Endothelial cell of umbilical vein (primary cell): ENCODE measurements around the gene APBB2. TPM values are rescaled to one million over a fixed set of nuclear protein-coding genes. Genes with fewer than 3 reads are reported as not detected.

Source experiments
- BruUV-seq: library from RNA; stranded (reverse); fragments of 400-500 nt; replicated peaks from 2 replicates; lab custom pipeline; 2021; lab: Mats Ljungman, UMichigan
- CTCF ChIA-PET: fragments of 300-600, 350-600 bp; sonication (Branson Sonifier 250); formaldehyde crosslinking; loops from one replicate; lab custom pipeline; 2021; ENCODE audit warnings: antibody characterized with exemption, inconsistent platforms; lab: Charles Lee
- POLR2A ChIA-PET: fragments of 300-600, 350-600 bp; sonication (Branson Sonifier 250); formaldehyde crosslinking; loops from one replicate; lab custom pipeline; 2021; ENCODE audit warnings: antibody characterized with exemption, inconsistent platforms; lab: Charles Lee
- DNase-seq: peaks from one replicate; pipeline ENCODE4 v3.0.0-alpha.2; 2011; ENCODE audit warnings: low read depth, low spot score
- FAIRE-seq: peaks from 2 replicates; lab custom pipeline; 2011; peaks lifted over from hg19 to GRCh38; lab: Jason Lieb, UNC
- H2AFZ ChIP-seq: 2 replicates; pipeline ENCODE4 v1.6.0; 2012; ENCODE audit warnings: low read depth, low read length, control low read depth, inconsistent platforms
- H3K27ac ChIP-seq: 2 replicates; pipeline ENCODE4 v1.5.1; 2011; ENCODE audit warnings: low read depth, mild to moderate bottlenecking, control low read depth, low read length, moderate library complexity; ENCODE audit not compliant: insufficient read depth
- H3K27me3 ChIP-seq, 2 experiments: 2 replicates each; pipeline versions ENCODE4 v1.6.0 to v1.6.1; 2011; ENCODE audit warnings: low read length in 2 of 2, mixed read lengths in 1 of 2; ENCODE audit not compliant: control insufficient read depth in 2 of 2, insufficient read depth in 2 of 2
- H3K36me3 ChIP-seq, 2 experiments: 2 replicates in 1 of 2; 3 replicates in 1 of 2; pipeline ENCODE4 v1.5.1; 2011; ENCODE audit warnings: low read length in 2 of 2, mild to moderate bottlenecking in 1 of 2, moderate library complexity in 1 of 2; ENCODE audit not compliant: control insufficient read depth in 2 of 2, insufficient read depth in 2 of 2; ENCODE audit errors: extremely low read depth in 1 of 2
- H3K4me1 ChIP-seq: 3 replicates; pipeline ENCODE4 v1.5.1; 2011; ENCODE audit warnings: mild to moderate bottlenecking, low read length; ENCODE audit not compliant: control insufficient read depth, insufficient read depth; ENCODE audit errors: extremely low read depth
- H3K4me2 ChIP-seq: 2 replicates; pipeline ENCODE4 v1.6.1; 2011; ENCODE audit warnings: low read length, control low read depth, mixed read lengths; ENCODE audit not compliant: insufficient read depth
- H3K4me3 ChIP-seq, 3 experiments: fragments of 200-600 bp in 1 of 3; sonication (generic), shearing (Covaris generic) in 1 of 3; replicated peaks in 1 of 3; 2 replicates each; pipeline ENCODE4 v1.5.1; 2011 to 2016; ENCODE audit warnings: control low read depth in 3 of 3, low read length in 3 of 3, mild to moderate bottlenecking in 2 of 3, inconsistent platforms in 1 of 3, low read depth in 1 of 3, moderate library complexity in 1 of 3; ENCODE audit not compliant: insufficient read depth in 1 of 3
- H3K79me2 ChIP-seq: 2 replicates; pipeline ENCODE4 v1.6.0; 2012; ENCODE audit warnings: low read length, inconsistent platforms; ENCODE audit not compliant: control insufficient read depth, insufficient read depth
- H3K9ac ChIP-seq: replicated peaks from 2 replicates; pipeline ENCODE3; 2011; ENCODE audit warnings: low read length, control low read depth; ENCODE audit not compliant: insufficient read depth; ENCODE audit errors: extremely low read depth
- H3K9me1 ChIP-seq: replicated peaks from 3 replicates; pipeline ENCODE4 v1.6.0; 2011; ENCODE audit warnings: mild to moderate bottlenecking, low read length; ENCODE audit not compliant: control insufficient read depth, insufficient read depth; ENCODE audit errors: extremely low read depth
- H3K9me3 ChIP-seq: replicated peaks from 2 replicates; pipeline ENCODE4 v1.5.1; 2012; ENCODE audit warnings: low read length, inconsistent platforms; ENCODE audit not compliant: control insufficient read depth, insufficient read depth
- H4K20me1 ChIP-seq: replicated peaks from 2 replicates; pipeline ENCODE3; 2011; ENCODE audit warnings: mild to moderate bottlenecking, low read length; ENCODE audit not compliant: control insufficient read depth, insufficient read depth; ENCODE audit errors: extremely low read depth
- EZH2 ChIP-seq: IDR thresholded peaks from 2 replicates; pipeline ENCODE4 v1.6.1; 2012; ENCODE audit warnings: borderline replicate concordance, low read depth, mild to moderate bottlenecking, moderate library complexity, low read length, inconsistent platforms; ENCODE audit not compliant: severe bottlenecking
- FOS ChIP-seq: IDR thresholded peaks from 2 replicates; pipeline ENCODE4 v1.6.1; 2011; ENCODE audit warnings: mild to moderate bottlenecking, low read length, moderate library complexity, borderline replicate concordance; ENCODE audit not compliant: insufficient read depth
- GATA2 ChIP-seq: IDR thresholded peaks from 2 replicates; pipeline ENCODE4 v1.7.0; 2011; ENCODE audit warnings: low read depth, mild to moderate bottlenecking, moderate library complexity, mixed read lengths, low read length; ENCODE audit not compliant: insufficient read length, insufficient read depth
- JUN ChIP-seq: IDR thresholded peaks from 2 replicates; pipeline ENCODE4 v1.6.1; 2011; ENCODE audit warnings: borderline replicate concordance, low read depth; ENCODE audit not compliant: insufficient read length, insufficient read depth
- MYC ChIP-seq: IDR thresholded peaks from one replicate; pipeline ENCODE4 v1.6.1; 2011; ENCODE audit warnings: mild to moderate bottlenecking, low read depth, low read length
- POLR2A ChIP-seq: IDR thresholded peaks from 2 replicates; pipeline ENCODE4 v1.6.1; 2012; ENCODE audit warnings: low read depth, mild to moderate bottlenecking, control low read depth, low read length
- POLR2AphosphoS5 ChIP-seq: IDR thresholded peaks from 2 replicates; pipeline ENCODE4 v1.6.1; 2012; ENCODE audit warnings: low read depth, mild to moderate bottlenecking, control low read depth, low read length, moderate library complexity; ENCODE audit not compliant: insufficient read depth
- dilution Hi-C: fragments of 300-500 bp; cut with MboI; formaldehyde crosslinking; loops from one replicate; pipeline ENCODE4 v1.15.0; 2019; ENCODE audit warnings: low sequenced_read_pairs; ENCODE audit not compliant: extremely low pct_ligation_motif_present
- intact Hi-C: fragments of 100-400 bp; cut with micrococcal nuclease; formaldehyde crosslinking; loops from one replicate; pipeline ENCODE4 v1.10.0; 2022
- polyA plus RNA-seq, 4 experiments: library from polyadenylated mRNA; depleted of rRNA in 3 of 4; stranded (reverse) in 3 of 4; unstranded in 1 of 4; fragments of >200 nt; gene quantifications; 2 replicates each; pipeline versions ENCODE4 v1.2.1 to v1.2.3, GENCODE V29; 2011 to 2012; ENCODE audit warnings: missing spikeins in 1 of 4
- total RNA-seq: library from RNA; stranded (reverse); gene quantifications from 2 replicates; pipeline ENCODE4 v1.2.3, GENCODE V29; 2021
- TF ChIP-seq, protein P1 (sequence below), 2 donors: IDR thresholded peaks; 1 replicate in 1 of 2; 2 replicates in 1 of 2; pipeline ENCODE4 v1.5.1; 2011; ENCODE audit warnings: low read length in 2 of 2, mild to moderate bottlenecking in 2 of 2, moderate library complexity in 2 of 2, control low read depth in 1 of 2, inconsistent platforms in 1 of 2, low read depth in 1 of 2; ENCODE audit not compliant: insufficient read depth in 1 of 2; ENCODE audit errors: extremely low read depth in 1 of 2
- TF ChIP-seq, protein P2 (sequence below): IDR thresholded peaks from 2 replicates; pipeline ENCODE4 v1.6.1; 2011; ENCODE audit not compliant: insufficient read depth, insufficient read length

The APBB2 gene
- total and polyA plus RNA-seq, 2 donors (not counting 3 experiments of a cell fraction or from before 2014, with no cell fraction given): 79.8 to 124 TPM

DNA sequence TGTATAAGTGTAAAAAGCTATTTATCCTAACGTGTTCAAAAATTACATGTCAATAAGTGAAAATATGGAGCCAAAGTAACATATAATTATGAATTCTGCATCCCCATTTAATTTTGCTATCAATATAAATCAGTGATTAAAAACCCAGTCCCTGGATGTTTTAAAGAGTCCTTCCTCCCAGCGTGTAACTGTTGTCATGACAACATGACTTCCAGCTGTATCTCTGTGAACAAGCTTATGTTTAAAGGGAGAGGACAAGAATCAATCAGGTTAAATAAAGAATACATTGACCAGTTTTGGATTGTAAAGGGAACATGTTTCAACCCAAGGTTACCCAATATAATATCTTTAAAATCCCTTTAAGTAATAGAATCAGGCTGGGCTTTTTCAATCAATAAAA is 244.8 kb downstream of the APBB2 start:
- BruUV-seq: no TSS peak
- dilution Hi-C loops: no loop called here
- DNase-seq (no peak), FAIRE-seq (no peak)
- Histone ChIP-seq H3K9me3 (no peaks in the 10 kb centered on the region), H3K27me3 (no peaks in the 10 kb centered on the region), H3K36me3 (peaks cover 0 to 3% of the 10 kb centered on the region in 2 experiments), H2AFZ (no peak overlapping the region), H3K4me3 (no peak overlapping the region), H4K20me1 (no peaks in the 10 kb centered on the region), H3K27ac (no peak overlapping the region), H3K4me2 (no peak overlapping the region), H3K9ac (no peak overlapping the region), H3K9me1 (no peaks in the 10 kb centered on the region), H3K4me1 (no peaks in the 10 kb centered on the region), H3K79me2 (peaks cover 32% of the 10 kb centered on the region)
- TF ChIP-seq EZH2 (no peak), GATA2 (no peak), POLR2AphosphoS5 (no peak), MYC (no peak), JUN (no peak), FOS (no peak), POLR2A (no peak)
- TF ChIP-seq, protein P1, sequence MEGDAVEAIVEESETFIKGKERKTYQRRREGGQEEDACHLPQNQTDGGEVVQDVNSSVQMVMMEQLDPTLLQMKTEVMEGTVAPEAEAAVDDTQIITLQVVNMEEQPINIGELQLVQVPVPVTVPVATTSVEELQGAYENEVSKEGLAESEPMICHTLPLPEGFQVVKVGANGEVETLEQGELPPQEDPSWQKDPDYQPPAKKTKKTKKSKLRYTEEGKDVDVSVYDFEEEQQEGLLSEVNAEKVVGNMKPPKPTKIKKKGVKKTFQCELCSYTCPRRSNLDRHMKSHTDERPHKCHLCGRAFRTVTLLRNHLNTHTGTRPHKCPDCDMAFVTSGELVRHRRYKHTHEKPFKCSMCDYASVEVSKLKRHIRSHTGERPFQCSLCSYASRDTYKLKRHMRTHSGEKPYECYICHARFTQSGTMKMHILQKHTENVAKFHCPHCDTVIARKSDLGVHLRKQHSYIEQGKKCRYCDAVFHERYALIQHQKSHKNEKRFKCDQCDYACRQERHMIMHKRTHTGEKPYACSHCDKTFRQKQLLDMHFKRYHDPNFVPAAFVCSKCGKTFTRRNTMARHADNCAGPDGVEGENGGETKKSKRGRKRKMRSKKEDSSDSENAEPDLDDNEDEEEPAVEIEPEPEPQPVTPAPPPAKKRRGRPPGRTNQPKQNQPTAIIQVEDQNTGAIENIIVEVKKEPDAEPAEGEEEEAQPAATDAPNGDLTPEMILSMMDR (IDR thresholded peaks at IDR 0.05; ENCODE audit: extremely low read depth in 1 of 2, insufficient read depth in 1 of 2, low read depth in 1 of 2, low read length in 2 of 2): no peak
- TF ChIP-seq, protein P2, sequence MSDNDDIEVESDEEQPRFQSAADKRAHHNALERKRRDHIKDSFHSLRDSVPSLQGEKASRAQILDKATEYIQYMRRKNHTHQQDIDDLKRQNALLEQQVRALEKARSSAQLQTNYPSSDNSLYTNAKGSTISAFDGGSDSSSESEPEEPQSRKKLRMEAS: no peak
- ChIA-PET CTCF (interaction anchor here (1.0 kb wide), 1 partner anchor 10 kb away, joined by 3 read pairs; no protein-coding TSS in a partner anchor), POLR2A (interaction anchor here (0.6 kb wide), 1 partner anchor 21 kb away, joined by 3 read pairs; no protein-coding TSS in a partner anchor)
- intact Hi-C loops: no loop called here
